ENCODE results near the gene ACTMAP.

ACTMAP gene

DNA sequence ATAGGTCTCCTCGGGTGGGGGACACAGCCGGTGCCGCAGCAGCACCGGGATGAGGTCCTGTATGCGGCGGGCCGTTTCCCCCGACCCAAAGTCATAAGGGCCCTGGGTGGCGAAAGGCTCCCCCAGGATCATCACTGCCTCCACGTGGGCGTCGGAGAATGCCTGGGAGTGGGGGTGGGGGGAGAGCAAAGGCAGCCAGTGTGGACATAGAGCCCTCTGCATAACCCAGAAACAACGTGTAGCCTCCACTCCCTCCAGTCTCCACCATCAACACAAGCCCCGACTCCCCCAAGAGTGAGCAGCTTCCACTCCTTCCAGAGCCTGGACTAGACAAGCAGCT, 58.1 kb downstream of the ACTMAP start:
- Histone ChIP-seq H3K4me2 (no peak overlapping the region), H3K36me3 (ENCODE audit: insufficient read depth) (no peaks in the 10 kb centered on the region), H3K79me2 (ENCODE audit: insufficient read depth, low read depth) (0 out of 2 replicates have a peak, but pooled peaks cover 5% of the 10 kb centered on the region), H3K9ac (no peak overlapping the region), H3K27ac (no peak overlapping the region), H4K20me1 (ENCODE audit: insufficient read depth) (no peaks in the 10 kb centered on the region), H2AFZ (ENCODE audit: low read depth) (no peak overlapping the region), H3K27me3 (ENCODE audit: insufficient read depth, low read depth) (no peaks in the 10 kb centered on the region), H3K4me3 (IDR thresholded peaks at IDR 0.05; ENCODE audit: insufficient read depth, low read depth, low read length) (no peak overlapping the region), H3K4me1 (ENCODE audit: low read depth, poor library complexity, severe bottlenecking) (peaks cover 26% of the 10 kb centered on the region)
- TF ChIP-seq, protein P1, sequence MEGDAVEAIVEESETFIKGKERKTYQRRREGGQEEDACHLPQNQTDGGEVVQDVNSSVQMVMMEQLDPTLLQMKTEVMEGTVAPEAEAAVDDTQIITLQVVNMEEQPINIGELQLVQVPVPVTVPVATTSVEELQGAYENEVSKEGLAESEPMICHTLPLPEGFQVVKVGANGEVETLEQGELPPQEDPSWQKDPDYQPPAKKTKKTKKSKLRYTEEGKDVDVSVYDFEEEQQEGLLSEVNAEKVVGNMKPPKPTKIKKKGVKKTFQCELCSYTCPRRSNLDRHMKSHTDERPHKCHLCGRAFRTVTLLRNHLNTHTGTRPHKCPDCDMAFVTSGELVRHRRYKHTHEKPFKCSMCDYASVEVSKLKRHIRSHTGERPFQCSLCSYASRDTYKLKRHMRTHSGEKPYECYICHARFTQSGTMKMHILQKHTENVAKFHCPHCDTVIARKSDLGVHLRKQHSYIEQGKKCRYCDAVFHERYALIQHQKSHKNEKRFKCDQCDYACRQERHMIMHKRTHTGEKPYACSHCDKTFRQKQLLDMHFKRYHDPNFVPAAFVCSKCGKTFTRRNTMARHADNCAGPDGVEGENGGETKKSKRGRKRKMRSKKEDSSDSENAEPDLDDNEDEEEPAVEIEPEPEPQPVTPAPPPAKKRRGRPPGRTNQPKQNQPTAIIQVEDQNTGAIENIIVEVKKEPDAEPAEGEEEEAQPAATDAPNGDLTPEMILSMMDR (conservative IDR thresholded peaks at IDR 0.05; ENCODE audit: low read depth, low read length): no peak

GRCh38 chr19:40691421-40692211, 58.7 kb downstream of the ACTMAP start:
- Histone ChIP-seq H4K20me1 (ENCODE audit: insufficient read depth) (no peaks in the 10 kb centered on the region), H3K27ac (peak overlapping the region; percentile 89), H3K27me3 (ENCODE audit: insufficient read depth, low read depth) (no peaks in the 10 kb centered on the region), H2AFZ (ENCODE audit: low read depth) (peak overlapping the region; percentile 68; the same call in 1 of the 2 replicates), H3K4me3 (IDR thresholded peaks at IDR 0.05; ENCODE audit: insufficient read depth, low read depth, low read length) (no peak overlapping the region), H3K4me1 (ENCODE audit: low read depth, poor library complexity, severe bottlenecking) (peaks cover 26% of the 10 kb centered on the region), H3K9ac (peak overlapping the region; percentile 97), H3K79me2 (ENCODE audit: insufficient read depth, low read depth) (0 out of 2 replicates have a peak, but pooled peaks cover 5% of the 10 kb centered on the region), H3K4me2 (peak overlapping the region; percentile 78), H3K36me3 (ENCODE audit: insufficient read depth) (no peaks in the 10 kb centered on the region)
- TF ChIP-seq, protein P1 (conservative IDR thresholded peaks at IDR 0.05; ENCODE audit: low read depth, low read length): no peak
